CD4-positive, alpha-beta T cell treated with Interleukin-17A for 4 hours (primary cell): ENCODE data around the gene CHD2.
"Not testable (repeated sequence)": the region's sequence is repeated elsewhere in the genome, so short reads cannot be mapped to it uniquely, and the experiment has no call there.

Source experiments
- DNase-seq: peaks from one replicate; pipeline ENCODE4 v3.0.0-alpha.2; 2020; ENCODE audit warnings: mixed read lengths

The CHD2 gene

GRCh38 chr15:93037820-93038705, 137.9 kb downstream of the CHD2 start:
- DNase-seq, result no peak

DNA sequence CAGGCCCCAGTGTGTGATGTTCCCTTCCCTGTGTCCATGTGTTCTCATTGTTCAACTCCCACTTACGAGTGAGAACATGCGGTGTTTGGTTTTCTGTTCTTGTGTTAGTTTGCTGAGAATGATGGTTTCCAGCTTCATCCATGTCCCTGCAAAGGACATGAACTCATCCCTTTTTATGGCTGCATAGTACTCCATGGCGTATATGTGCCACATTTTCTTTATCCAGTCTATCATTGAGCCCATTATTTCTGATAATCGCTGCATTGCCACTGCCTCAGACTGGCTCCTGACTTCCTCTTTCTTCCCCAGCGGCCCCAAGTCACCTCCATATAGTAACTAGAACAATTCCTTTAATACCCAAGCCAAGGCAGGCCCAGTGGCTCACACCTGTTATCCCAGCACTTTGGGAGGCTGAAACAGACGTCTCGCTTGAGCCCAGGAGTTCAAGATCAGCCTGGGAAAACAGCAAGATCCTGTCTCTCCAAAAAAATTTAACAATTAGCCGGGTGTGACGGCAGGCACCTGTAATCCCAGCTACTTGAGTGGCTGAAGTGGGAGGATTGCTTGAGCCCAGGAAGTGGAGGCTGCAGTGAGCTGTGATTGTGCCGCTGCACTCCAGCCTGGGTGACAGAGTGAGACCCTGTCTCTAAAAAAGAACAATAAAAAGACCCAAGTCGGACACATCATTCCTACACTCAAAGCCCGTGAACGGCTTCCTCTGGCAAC, 139.6 kb downstream of the CHD2 start:
- DNase-seq, result not testable (repeated sequence)

DNA sequence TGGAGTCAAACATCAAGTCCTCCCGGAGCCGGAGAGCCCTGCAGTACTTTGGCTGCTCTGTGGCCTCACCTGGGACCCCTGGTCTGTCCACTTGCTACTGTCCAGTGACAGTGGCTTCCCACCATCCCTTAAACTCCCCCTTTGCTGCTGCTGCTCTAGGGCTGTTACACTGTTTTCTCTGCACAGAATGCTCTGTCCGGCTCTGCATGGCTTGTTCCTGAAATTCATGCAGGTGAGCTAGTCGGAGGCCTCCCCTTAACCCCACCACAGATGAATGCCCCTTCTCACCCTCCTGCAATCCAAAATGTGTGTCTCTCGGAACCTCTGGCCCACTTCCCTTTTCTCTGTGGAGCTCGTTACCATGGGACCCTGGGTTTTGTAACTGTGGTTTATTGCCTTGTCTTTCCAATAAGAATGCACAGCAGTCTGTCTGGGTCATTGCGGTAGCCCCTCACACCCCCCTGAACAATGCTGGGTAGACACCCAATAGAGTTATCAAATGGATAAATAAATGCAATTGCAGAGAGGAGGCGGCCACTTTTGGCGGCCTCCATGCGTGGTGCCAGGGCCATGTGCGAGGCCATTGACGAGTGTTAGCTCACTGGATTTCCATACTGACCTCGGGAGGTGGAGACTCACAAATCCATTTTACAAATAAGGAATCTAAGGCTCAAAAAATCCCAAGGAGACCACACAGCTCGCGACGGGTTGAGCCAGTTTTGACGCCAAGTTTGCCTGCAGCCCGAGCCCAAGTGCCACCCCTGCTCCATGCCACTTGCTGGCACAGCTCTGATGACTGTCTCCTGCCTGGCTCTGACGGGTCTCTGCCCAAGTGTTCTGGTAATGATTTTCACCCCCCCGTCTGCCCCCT, 140.4 kb downstream of the CHD2 start:
- no peak for DNase-seq

DNA sequence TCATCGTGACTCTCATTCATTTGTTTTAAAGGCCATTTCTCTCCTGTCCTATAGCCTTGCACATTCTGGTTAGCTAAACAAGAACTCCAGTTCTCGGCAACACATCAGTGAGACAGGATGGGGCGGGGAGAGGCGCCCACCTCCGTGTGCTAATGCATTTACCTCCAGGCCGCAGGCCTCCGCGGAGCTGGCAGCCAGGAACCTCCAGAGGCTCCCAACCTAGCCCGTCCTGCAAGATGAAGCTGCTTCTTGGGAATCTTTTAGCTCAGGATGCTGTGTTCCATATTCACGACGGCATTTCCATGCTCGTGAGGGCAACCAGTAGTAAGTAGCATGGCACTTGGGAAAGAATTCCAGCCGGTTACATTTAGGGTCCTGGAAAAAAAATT, 141.0 kb downstream of the CHD2 start:
- no peak for DNase-seq

- DNase-seq, result no peak
Observed at GRCh38 chr15:93042211-93042610, 142.1 kb downstream of the CHD2 start.

DNA sequence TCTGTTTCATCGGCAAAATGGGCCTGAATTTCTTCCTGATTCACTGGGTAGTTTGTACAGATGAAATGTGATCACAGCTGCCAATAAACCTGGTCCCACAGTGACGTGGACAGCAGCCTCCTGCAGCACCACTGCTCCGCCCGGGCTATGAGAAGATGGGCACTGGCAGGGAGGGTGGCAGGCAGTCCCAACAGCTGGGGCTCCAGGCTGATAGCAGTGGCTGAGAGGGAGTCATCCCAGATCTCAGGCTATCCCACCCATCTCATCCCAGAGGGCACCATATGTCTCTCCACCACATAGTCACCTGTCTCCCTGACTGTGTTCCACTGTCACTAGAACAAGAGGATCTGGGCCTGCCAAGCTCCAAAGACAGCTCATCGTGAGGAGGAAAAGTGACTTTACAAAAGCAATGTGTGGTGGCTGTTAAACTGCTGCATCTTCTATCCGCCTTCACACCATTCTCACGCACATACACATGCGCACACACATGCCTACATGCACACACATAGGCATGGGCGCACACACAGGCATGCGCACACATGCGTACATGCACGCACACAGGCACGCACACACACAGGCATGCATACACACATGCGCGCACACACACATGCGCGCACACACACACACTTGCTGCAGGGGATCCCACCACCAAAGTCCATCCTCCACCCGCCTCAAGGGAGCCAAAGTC, 142.7 kb downstream of the CHD2 start:
- DNase-seq, result no peak

DNA sequence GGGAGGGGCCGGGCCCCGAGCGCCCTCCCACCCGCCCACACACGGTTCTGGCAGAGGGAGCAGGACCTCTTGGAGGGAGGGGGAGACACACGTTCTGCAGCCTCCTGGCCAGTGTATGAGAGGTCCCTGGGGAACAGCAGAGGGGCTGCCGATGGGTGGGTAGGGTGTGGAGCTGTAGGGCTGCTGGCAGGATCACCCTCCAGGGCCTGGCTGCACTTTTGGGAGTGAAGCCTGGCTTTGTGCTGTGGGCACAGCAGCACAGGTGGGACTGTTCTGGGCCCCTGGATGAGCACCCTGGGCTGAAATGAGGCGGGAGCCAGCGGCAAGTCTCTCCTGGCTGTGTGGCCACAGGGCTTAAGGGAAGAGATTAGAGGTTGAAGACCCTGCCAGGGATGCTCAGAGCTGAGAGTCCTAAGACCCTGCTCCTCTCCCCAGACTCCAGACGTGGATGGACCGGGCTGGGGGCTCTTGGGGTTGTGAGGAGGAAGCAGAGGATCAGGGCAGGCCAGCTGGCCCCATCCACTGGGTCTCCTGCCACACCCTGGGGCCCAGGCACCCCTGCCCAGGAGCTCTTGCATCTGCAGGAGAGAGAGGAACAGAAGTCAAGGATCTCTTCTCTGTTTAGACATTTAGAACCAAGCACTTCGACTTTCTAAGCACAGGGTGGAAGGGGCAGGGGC, 143.6 kb downstream of the CHD2 start:
- DNase-seq, result no peak

DNA sequence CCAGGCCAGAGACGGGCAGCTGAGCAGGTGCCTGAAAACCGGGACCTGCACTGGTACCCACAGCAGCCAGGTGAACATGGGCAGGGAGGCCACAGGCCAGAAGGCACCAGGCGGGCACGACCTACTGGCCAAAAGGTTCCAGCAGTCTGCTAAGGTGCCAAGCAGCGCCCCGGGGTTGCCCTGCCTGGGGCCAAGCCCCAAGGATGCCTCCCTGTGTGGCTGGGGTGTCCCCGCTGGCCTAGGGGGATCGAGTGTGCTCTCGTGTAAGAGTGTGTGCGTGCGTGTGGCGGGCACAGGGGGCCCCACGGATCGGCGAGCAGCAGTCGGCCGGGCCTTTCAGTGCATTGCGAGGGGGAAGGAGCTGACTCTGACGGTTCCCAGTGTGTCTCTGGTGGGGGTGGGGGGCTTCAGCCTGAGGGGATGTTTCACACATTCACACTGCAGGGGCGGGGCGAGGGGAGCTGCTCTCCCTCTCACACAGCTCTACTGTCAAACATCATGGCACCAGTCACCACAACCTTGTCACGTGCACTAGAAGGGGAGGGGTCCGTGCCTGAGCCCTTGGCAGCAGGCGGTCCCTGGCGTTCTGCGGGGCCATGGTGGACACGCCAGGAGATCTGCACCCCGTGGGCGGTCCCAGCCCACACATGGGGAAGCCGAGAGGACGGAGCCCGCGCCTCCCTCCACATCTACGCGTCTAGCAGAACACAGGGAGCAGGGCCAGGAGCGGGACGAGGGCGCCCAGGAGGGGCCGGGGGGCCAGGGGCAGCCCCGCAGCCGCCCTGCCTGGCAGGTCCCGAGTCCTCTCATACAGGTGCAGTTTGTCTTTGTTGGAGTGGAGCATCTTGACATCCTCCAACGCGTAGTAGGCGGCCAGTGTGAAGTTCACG, 144.4 kb downstream of the CHD2 start:
- no peak for DNase-seq

GRCh38 chr15:93045191-93045785, 145.2 kb downstream of the CHD2 start:
- DNase-seq, result no peak

GRCh38 chr15:93046120-93046519, 146.0 kb downstream of the CHD2 start:
- DNase-seq, result no peak

DNA sequence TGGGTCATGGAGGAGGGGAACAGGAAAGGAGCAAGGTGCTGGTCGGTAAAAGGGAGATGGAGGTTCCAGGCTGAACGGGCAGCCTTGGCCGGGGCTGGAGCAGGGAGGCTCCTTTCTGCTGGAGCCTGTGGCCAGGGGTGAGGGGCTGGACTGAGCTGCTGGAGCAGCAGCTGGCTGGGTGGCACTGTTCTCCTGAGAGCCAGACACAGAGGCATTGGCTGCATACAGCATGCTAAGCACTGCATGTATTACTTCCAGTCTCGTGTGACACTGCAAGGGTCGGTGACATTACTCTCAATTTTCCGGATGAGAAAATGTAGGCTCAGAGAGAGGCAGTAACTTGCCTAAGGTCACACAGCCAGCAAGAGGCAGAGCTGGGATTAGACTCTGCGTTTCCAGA, 146.6 kb downstream of the CHD2 start:
- no peak for DNase-seq

DNA sequence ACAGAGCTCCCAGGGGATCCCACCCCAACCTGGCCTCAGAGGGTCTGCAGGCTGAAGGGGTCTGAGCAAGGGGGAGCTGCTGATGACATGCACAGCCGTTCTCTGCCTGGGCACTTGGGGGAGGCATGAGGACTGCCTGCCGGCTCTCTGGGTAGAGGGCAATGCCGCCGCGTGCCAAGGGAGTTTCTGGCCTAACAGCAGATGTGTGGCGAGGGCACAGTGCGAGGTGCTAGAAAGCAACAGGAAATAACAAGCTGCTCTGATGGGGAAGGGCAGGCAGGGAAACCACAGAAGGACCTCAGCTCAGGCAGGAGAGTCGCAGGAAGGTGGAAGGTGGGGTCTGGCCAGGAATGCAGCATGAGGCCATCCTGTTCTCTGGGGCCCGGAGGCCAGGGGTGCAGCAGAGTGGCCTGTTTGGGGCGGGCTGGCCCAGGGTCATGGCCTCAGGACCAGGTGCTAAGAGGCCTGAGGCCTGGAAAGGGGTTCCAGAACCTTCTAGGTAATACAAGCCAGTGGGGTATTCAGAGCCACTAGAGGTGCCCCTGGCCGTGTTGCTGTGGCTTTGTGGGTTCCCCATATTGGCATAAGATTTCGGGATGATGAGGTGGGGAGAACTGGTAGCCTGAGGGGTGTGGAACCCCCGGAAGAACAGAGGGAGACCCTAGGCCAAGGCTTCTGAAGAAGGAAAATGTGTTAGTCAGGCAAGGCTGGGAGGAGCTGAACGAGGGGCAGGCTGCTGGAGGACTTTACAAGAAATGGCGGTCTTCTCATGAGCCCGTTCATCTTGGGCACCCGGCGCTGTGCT, 147.7 kb downstream of the CHD2 start:
- peak; percentile 45 for DNase-seq

GRCh38 chr15:93048426-93048721, 148.2 kb downstream of the CHD2 start:
- DNase-seq, result no peak

- no peak for DNase-seq
Observed at GRCh38 chr15:93048759-93049161, 148.6 kb downstream of the CHD2 start.

DNA sequence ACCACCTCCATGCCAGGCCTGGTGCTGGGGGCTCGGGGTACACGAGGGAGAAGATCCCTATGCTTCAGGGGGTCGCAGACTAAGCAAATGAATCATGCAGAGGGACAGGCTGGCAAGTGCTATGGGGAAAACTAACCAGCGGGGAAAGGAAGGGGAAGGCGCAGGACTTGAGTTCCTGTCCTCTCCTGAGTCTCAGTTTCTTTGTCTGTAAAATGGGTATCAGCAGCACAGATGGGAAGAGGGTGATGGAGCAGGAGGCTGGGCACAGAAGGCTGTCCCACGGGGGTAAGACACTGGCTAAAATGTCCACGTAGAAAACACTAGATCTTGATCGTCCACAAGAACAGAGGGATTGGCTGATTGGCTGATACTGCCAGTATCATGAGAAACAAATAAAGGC, 149.1 kb downstream of the CHD2 start:
- no peak for DNase-seq

GRCh38 chr15:93049914-93050578, 149.9 kb downstream of the CHD2 start:
- no peak for DNase-seq

DNA sequence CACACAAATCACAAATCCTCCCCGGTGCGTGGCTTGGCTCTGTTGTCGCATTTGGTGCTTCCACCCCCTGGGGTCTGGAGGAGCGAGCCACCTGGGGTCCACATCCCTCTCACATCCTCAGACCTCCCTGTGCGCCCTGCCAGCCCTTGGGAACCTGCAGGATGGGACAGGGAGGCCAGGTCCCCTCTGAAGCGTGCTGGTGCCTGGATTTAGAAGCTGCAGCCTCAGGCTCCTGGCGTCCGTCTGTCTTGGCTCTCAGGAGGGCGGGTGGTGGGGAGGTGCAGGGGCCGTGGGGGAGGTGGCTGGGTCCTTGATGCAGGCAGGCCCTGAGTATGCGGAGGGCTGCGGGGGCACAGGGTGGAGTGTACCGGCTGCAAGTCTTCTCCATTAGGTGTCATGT, 150.5 kb downstream of the CHD2 start:
- no peak for DNase-seq

GRCh38 chr15:93051236-93052089, 151.3 kb downstream of the CHD2 start:
- no peak for DNase-seq
